Stimulated activated naive CD8-positive, alpha-beta T cell treated with anti-CD3 and anti-CD28 coated beads, Interleukin-15, Interleukin-2, amounts not matched to agents 100 ng/mL and 50 ng/mL, for 24 hours (primary cell): ENCODE measurements around the gene AFAP1L2.

Experiments
- H3K27ac Mint-ChIP-seq: one replicate; pipeline ENCODE4 v1.8.0; 2021; ENCODE audit warnings: mild to moderate bottlenecking, mixed read lengths
- H3K27me3 Mint-ChIP-seq: one replicate; pipeline ENCODE4 v1.8.0; 2021; ENCODE audit warnings: mixed read lengths
- H3K36me3 Mint-ChIP-seq: one replicate; pipeline ENCODE4 v1.8.0; 2021; ENCODE audit warnings: low read depth, mixed read lengths
- H3K4me1 Mint-ChIP-seq: one replicate; pipeline ENCODE4 v1.8.0; 2021; ENCODE audit warnings: low read depth, mixed read lengths
- H3K4me3 Mint-ChIP-seq: one replicate; pipeline ENCODE4 v1.8.0; 2021; ENCODE audit warnings: mild to moderate bottlenecking, mixed read lengths
- H3K9me3 Mint-ChIP-seq: one replicate; pipeline ENCODE4 v1.8.0; 2021; ENCODE audit warnings: mixed read lengths

AFAP1L2 gene

DNA sequence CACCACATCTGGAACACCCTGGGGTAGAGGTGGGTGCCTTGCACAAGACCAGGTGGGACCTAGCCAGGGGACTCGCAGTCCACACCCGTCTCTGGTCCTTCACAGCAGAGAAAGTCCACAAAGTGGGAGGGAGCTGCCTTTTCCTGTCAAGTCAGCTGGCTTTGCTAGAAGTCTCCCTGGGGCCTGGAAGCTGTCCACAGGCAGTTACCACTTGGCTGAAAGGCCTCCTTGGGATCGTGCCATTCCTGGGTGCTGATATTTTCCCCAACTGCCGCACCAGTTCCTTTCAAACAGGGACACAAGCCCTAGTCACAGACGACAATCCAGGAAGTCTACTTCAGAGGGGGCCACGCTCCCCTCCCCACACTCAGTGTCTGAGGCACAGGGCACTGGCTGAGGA is 75.4 kb downstream of the AFAP1L2 start:
- Mint-ChIP-seq H3K27ac (no peak overlapping the region), H3K4me1 (peaks cover 2% of the 10 kb centered on the region), H3K9me3 (no peaks in the 10 kb centered on the region), H3K4me3 (no peak overlapping the region), H3K36me3 (no peaks in the 10 kb centered on the region), H3K27me3 (no peaks in the 10 kb centered on the region)

DNA sequence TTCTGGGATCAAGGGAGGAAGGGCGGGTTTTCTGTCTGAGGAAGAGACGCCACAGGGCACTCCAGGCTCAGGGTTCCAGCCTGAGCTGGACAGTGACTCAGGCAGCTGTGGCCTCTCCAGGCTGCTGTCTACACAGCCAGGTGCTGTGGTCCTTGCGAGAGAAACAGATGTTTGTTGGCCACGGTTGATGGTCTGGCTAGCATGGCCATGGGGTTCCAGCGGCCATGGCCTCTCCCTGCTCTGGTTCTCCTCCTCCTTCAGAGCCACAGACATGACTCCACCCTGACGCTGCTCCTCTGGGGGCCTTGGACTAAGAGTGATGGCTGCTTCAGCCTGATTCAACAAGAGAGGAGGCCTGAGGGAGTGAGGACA is 75.9 kb downstream of the AFAP1L2 start:
- no peak overlapping the region for H3K27ac Mint-ChIP-seq
- no peaks in the 10 kb centered on the region for H3K9me3 Mint-ChIP-seq
- H3K4me3 Mint-ChIP-seq, result no peak overlapping the region

DNA sequence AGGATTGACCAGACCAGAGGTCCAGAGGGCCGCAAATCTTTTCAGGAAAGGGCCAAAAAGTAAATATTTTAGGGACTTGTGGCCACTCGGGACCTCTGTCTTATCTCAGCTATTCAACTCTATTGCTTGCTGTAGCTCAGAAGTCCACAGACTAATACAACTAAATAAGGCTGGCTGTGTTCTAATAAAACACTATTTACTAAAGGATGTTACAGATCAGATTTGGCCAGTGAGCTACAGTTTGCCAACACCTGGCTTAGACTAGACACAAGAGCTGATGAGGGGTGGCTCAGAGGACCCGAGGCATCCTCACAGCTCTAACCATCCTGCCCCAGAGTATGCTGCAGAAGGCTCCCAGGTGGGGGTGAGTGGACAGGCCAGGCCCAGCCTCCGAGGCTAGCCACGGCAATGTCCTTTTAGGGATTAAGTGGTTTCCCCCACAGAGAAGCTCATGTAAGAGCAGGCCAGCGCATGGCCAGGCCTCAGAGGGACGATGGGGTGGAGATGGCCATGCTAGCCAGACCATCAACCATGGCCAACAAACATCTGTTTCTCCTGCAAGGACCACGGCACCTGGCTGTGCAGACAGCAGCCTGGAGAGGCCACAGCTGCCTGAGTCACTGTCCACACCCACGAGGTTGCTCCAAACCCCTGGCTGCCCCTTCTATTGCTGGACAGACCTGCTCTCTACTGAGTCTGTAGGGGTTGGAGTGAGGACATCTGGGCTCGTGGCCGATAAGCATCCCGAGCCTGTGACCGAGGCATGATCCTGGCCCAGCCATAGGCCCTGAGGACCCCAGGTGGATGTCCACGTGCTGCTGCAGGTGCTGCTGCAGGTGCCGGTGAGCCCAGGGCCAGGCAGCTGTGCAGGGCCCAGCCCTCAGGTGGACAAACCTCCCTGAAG is 76.5 kb downstream of the AFAP1L2 start:
- Mint-ChIP-seq H3K4me1 (no peaks in the 10 kb centered on the region), H3K27ac (no peak overlapping the region), H3K27me3 (no peaks in the 10 kb centered on the region), H3K9me3 (no peaks in the 10 kb centered on the region), H3K4me3 (no peak overlapping the region), H3K36me3 (no peaks in the 10 kb centered on the region)

More for the DNA sequence above, 75.9 kb downstream of the AFAP1L2 start:
- H3K36me3 Mint-ChIP-seq, result no peaks in the 10 kb centered on the region
- no peaks in the 10 kb centered on the region for H3K27me3 Mint-ChIP-seq
- H3K4me1 Mint-ChIP-seq, result no peaks in the 10 kb centered on the region

DNA sequence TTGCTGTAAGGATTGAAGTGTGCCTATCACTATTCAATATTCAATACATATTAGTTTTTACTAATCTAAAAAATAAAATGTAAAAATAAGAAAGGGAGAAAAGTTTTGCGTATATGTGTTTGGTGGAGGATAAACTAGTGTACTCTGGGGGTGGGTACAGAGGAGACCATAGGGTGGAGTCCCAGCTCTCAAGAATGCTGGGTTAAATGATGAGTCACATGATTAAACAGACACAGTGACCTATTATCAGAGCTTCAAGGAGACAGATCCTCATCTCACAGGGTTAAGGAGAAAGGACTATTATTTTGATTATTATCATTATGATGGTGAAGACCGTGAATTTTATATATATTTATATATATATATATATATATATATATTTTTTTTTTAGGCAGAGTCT is 77.5 kb downstream of the AFAP1L2 start:
- Mint-ChIP-seq H3K4me1 (no peaks in the 10 kb centered on the region), H3K27ac (no peak overlapping the region), H3K27me3 (no peaks in the 10 kb centered on the region), H3K36me3 (no peaks in the 10 kb centered on the region), H3K9me3 (no peaks in the 10 kb centered on the region), H3K4me3 (no peak overlapping the region)

DNA sequence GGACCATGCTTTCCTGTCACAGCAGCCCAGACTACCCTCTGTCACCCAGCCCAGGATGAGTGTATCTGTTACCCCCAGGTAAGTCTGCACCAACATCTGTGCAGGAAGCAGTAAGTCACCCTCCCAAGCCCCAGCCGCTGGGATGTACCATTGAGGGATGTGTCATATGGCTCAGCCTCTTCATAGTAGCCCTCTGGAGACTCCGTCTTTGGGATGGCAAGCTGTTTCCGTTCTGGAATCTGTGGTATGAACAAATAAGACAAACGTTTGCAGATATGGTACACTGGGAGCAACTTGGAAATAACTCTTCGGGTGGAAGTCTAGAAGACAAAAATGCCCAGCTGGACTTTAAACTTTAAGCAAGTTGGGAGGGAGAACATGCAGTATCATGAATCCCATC is 81.3 kb downstream of the AFAP1L2 start:
- Mint-ChIP-seq H3K36me3 (no peaks in the 10 kb centered on the region), H3K4me3 (no peak overlapping the region), H3K4me1 (no peaks in the 10 kb centered on the region), H3K27ac (no peak overlapping the region), H3K27me3 (no peaks in the 10 kb centered on the region), H3K9me3 (no peaks in the 10 kb centered on the region)

DNA sequence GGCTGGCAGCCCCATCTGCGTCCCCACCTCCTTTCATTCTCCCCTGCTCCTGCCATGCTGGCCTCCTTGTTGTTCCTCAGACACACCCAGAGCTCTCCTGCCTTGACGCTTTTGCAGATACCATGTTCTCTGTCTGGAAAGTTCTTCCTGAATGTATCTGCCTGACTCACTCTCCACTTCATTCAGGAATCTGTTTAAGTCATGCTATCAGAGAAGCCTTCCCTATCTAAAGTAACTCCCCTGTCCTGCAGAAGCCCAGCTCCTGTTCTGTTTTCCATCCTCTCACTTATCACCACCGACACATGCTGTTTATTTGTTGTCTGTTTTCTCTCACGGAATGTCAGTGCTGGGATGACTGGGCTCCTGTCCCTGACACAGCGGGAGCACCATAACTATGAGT is 82.0 kb downstream of the AFAP1L2 start:
- Mint-ChIP-seq H3K36me3 (no peaks in the 10 kb centered on the region), H3K27ac (no peak overlapping the region), H3K9me3 (no peaks in the 10 kb centered on the region), H3K4me1 (no peaks in the 10 kb centered on the region), H3K4me3 (no peak overlapping the region), H3K27me3 (no peaks in the 10 kb centered on the region)

DNA sequence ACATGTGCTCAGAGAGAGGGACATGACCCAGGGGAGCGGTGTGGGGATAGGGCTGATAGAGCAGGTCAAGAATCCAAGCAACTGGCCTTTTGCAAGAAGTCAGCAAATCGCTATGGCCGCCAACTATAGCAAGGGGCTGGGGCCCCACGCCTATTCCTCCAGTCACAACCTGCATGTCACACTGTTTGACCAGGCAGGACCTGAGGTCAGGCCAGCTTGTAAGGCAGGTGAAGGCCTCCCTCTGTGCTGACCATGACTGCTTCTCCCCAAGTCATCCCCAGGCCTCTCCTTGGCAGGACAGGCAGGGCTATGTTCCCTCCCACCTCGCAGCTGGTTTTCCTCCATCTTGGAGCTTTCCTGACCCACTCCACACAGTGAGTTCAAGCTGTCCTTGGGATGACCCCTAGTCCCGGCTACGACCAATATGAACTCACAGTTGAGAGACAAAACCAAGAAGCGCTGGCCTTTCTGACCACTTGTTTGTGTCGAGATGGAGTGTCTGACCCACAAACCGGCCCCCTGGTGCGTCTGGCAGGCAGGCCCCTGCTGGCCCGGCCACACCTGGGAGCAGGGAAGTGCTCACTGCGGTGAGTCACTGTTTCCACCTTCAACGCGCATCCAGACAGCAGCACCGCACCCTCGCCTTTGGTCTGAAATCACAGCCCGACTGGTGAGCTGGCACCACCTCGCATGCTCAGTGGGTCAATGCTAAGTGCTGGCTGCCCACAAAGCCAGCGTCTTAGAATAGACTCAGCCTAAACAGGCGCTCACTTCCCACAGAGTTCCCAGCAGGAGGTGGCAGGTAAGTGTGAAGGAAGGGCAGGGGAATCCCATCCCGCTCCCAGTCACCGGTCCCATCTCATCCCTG is 83.8 kb downstream of the AFAP1L2 start:
- H3K4me1 Mint-ChIP-seq, result no peaks in the 10 kb centered on the region
- no peaks in the 10 kb centered on the region for H3K9me3 Mint-ChIP-seq
- no peak overlapping the region for H3K4me3 Mint-ChIP-seq
- no peaks in the 10 kb centered on the region for H3K36me3 Mint-ChIP-seq
- H3K27me3 Mint-ChIP-seq, result no peaks in the 10 kb centered on the region
- no peak overlapping the region for H3K27ac Mint-ChIP-seq

DNA sequence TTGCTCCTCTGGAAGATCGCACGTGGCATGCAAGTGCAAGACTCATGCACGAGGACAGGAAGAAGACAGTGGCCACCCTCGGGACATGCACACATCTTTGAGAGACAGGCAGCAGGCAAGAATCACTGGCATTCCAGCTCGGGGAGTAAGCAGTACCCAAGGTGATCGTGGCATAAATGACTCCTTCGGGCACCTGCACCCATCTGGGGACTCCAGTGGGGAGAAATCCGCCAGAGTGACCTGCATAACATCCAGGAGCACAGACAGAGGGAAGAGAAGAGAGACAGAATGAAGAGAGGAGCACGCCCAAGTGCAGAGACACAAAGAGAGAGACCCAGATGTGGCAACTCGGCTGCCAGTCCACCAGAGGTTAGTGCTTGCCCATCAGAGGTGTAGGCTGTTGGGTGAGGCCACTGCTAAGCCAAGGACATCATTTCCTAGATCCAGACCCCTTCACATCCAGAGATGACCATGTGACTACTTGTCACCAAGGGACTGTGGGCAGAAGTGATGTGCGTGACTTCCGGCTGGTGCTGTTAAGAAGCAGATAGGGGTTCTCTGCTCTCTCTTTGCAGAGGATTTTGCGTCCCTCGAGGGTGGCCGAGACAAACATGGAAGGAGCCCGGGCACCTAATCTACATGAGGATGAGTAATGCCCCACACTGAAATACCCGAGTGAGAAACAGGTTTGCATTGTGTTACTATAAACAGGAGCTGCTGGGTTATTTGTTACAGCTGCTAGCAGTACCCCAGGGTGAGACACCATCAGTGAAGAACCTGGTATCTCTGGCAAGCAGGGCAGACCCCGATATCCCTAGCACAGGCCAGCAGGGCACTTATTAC is 84.7 kb downstream of the AFAP1L2 start:
- Mint-ChIP-seq H3K27ac (no peak overlapping the region), H3K4me3 (no peak overlapping the region), H3K4me1 (no peaks in the 10 kb centered on the region), H3K36me3 (no peaks in the 10 kb centered on the region), H3K27me3 (no peaks in the 10 kb centered on the region), H3K9me3 (no peaks in the 10 kb centered on the region)

DNA sequence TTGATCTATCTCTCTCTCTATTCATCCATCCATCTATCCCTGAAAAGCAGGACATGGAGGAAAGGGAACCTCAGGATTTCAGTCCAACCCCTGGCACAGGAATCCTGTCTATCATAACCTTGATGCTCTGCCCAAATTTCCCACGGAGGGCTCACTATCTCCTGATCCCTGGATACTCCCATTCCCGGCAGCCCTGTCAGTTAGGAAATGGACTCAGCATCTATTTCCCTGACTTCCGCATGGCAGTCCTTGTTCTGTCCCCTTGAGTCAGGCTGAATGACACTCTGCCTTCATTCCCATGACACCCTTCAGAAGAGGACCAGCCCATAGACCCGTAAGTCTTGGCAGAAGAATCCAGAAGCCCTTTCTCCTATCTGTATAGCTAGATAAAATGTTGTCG is 87.6 kb downstream of the AFAP1L2 start:
- no peaks in the 10 kb centered on the region for H3K27me3 Mint-ChIP-seq
- H3K27ac Mint-ChIP-seq, result no peak overlapping the region
- H3K4me1 Mint-ChIP-seq, result no peaks in the 10 kb centered on the region
- no peak overlapping the region for H3K4me3 Mint-ChIP-seq
- H3K36me3 Mint-ChIP-seq, result no peaks in the 10 kb centered on the region
- H3K9me3 Mint-ChIP-seq, result no peaks in the 10 kb centered on the region

DNA sequence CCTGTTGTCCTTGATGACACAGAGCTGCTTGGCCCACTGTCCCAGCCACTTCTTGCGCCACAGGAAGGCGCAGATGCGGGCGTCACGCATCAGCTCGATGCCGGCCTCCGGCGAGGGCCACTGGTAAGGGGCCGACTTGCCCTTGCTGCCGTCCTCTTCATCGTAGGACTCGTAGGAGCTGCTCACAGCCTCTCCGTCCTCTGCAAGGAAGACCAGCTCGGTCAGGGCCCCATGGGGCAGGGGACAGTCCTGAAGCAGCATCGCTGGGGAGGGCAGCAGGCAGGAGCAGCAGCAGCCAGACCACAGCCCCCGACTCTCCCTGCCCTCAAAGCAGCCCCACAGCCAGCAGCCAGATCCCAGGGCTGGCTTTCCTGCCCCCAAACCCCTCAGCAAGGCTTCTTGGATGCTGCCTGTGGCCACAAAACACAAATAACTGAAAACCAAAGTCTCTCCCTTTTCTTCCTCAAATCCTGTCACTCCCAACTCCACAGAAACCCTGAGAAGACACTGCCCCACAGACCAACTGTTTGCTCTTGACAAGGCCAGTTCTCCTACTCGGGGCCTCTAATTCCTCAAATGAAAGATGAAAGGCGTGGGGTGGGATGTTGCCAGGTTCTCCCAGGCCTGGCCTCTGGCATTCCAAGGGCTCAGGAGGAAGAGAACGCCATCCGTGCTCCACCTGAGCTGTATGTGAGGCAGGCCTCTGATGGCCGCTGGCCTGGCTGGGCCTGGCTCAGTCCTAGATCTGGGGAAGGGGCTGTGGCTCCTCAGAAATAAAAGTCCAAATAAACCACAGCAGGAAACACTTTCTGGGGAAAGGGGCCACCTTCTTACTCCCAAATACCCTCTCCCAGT is 88.5 kb downstream of the AFAP1L2 start:
- Mint-ChIP-seq H3K27me3 (no peaks in the 10 kb centered on the region), H3K9me3 (no peaks in the 10 kb centered on the region), H3K27ac (no peak overlapping the region), H3K4me3 (no peak overlapping the region), H3K36me3 (no peaks in the 10 kb centered on the region), H3K4me1 (no peaks in the 10 kb centered on the region)

DNA sequence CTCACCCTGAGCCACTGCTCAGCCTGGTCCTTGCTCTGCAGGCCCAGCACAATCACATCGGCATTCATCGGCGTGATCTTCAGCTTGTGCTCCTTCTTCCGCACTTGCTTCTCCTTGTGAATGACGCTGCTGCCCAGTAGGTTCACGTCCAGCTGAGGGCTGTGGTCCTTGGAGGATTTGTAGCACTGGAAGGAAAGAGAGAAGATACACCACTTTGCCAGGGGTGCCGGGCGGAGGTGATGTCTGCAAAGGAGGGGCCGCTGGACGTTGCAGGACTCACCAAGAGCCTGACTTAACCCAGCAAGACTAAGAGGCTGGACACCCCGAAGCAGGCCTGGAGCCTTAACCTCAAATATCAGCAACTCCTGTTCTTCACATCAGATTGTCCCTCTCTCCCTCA is 90.4 kb downstream of the AFAP1L2 start:
- Mint-ChIP-seq H3K36me3 (no peaks in the 10 kb centered on the region), H3K9me3 (no peaks in the 10 kb centered on the region), H3K27me3 (no peaks in the 10 kb centered on the region), H3K4me3 (no peak overlapping the region), H3K27ac (no peak overlapping the region), H3K4me1 (no peaks in the 10 kb centered on the region)

DNA sequence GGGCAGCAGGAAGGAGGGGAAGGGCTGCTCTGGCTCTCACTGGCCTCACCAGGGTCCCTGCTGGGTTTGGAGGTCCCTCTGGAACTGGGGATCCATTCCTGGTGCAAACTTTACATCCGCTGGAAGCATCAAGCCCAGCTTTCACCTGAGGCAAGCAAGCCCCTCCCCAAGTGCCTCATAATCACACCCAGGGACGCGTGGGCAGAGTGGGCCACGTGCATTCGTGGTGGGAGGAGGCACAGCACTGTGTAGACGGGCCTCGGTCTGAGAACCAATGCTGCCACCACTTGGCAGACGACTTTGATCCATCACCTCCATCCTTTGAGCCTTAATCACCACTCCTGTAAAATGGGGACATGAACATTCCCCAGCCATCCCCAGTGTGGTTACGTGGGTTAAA is 91.2 kb downstream of the AFAP1L2 start:
- no peak overlapping the region for H3K4me3 Mint-ChIP-seq
- no peaks in the 10 kb centered on the region for H3K27me3 Mint-ChIP-seq
- H3K27ac Mint-ChIP-seq, result no peak overlapping the region
- no peaks in the 10 kb centered on the region for H3K36me3 Mint-ChIP-seq
- H3K9me3 Mint-ChIP-seq, result no peaks in the 10 kb centered on the region
- H3K4me1 Mint-ChIP-seq, result no peaks in the 10 kb centered on the region

DNA sequence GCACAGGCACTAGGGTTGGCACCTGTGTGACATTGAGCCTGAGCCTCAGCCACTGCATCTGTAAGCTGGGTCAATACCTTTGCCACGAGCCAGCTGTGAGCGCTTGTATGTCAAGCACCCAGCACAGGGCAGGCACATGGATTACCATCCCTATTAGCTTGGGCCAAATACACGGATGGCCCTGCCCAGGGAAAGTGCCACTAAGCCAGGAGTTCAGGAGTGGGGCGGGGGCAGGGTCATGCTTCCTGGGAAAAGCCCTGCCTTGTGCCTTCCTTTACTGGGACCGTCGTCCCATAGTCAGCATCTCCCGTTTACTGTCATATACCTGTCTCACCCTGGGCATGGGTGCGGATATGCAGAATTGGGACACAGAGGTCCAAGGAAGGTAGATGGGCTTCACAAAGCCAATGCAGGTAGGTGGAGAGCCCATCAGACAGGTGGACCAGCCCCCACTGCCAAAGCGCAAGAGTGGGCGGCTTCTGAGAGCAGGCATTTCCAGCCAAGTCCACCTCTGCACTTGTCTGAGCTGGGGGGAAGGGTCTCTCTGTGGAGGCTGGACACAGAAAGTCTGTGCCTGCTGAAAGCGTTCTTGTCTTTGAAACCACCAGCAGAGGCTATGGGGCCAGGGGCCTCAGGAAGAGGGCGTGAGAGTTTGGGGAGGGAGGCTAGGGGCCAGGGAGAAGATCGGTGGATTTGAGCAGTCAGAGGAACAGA is 92.6 kb downstream of the AFAP1L2 start:
- Mint-ChIP-seq H3K9me3 (no peaks in the 10 kb centered on the region), H3K27me3 (no peaks in the 10 kb centered on the region), H3K27ac (no peak overlapping the region), H3K4me1 (no peaks in the 10 kb centered on the region), H3K36me3 (no peaks in the 10 kb centered on the region), H3K4me3 (no peak overlapping the region)

DNA sequence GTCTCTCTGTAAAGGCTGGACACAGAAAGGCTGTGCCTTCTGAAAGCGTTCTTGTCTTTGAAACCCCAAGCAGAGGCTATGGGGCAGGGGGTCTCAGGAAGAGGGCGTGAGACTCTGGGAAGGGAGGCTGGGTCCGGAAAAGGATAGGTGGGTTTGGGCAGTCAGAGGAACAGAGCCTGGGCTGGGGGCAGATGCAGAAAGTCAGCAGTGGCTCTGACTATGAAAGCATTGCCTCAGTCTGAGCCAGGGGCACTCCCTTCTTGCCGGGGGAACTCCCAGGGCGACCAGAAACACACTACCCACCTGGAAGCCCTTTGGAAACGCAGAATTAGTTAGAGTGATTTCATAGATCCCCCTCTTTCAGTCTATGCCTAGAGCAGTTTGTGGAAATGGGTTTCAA is 93.3 kb downstream of the AFAP1L2 start:
- H3K27me3 Mint-ChIP-seq, result no peaks in the 10 kb centered on the region
- no peak overlapping the region for H3K4me3 Mint-ChIP-seq
- no peaks in the 10 kb centered on the region for H3K9me3 Mint-ChIP-seq
- H3K36me3 Mint-ChIP-seq, result no peaks in the 10 kb centered on the region
- H3K27ac Mint-ChIP-seq, result no peak overlapping the region
- no peaks in the 10 kb centered on the region for H3K4me1 Mint-ChIP-seq
